Lung (tissue), 12 donors: ENCODE data around the gene TF. TPM values are rescaled to one million over a fixed set of nuclear protein-coding genes. Genes with fewer than 3 reads are reported as not detected.

Experiments used
- ATAC-seq: fragments of 200-7000 bp; cut with Tn5 transposase; one replicate; pipeline ENCODE4 v1.9.1; 2020; ENCODE audit warnings: moderate number of reproducible peaks; ENCODE audit not compliant: insufficient read depth, low FRiP score
- DNase-seq, 3 donors: peaks; one replicate each; pipeline ENCODE4 v3.0.0-alpha.2; 2013 to 2017
- H3K27ac ChIP-seq, 2 donors: one replicate each; pipeline ENCODE4 v1.5.1; 2013; ENCODE audit warnings: mild to moderate bottlenecking in 2 of 2, moderate library complexity in 2 of 2, control low read depth in 1 of 2, inconsistent platforms in 1 of 2, low read depth in 1 of 2, low read length in 1 of 2
- H3K27me3 ChIP-seq, 3 donors: one replicate each; pipeline ENCODE4 v1.5.1; 2013; ENCODE audit warnings: low read length in 2 of 3; ENCODE audit not compliant: control insufficient read depth in 3 of 3, insufficient read depth in 3 of 3
- H3K36me3 ChIP-seq, 4 donors: one replicate each; pipeline ENCODE4 v1.5.1; 2013; ENCODE audit warnings: low read length in 4 of 4, mild to moderate bottlenecking in 1 of 4, moderate library complexity in 1 of 4; ENCODE audit not compliant: control insufficient read depth in 4 of 4, insufficient read depth in 4 of 4
- H3K4me1 ChIP-seq, 5 donors: one replicate each; pipeline ENCODE4 v1.5.1; 2013; ENCODE audit warnings: low read length in 5 of 5, mild to moderate bottlenecking in 2 of 5, moderate library complexity in 1 of 5; ENCODE audit not compliant: control insufficient read depth in 5 of 5, insufficient read depth in 5 of 5
- H3K4me3 ChIP-seq: one replicate; pipeline ENCODE4 v1.5.1; 2013; ENCODE audit warnings: mild to moderate bottlenecking, control low read depth, moderate library complexity
- H3K9ac ChIP-seq, 2 donors: one replicate each; pipeline ENCODE4 v1.5.1; 2013; ENCODE audit warnings: low read length in 2 of 2, control low read depth in 1 of 2; ENCODE audit not compliant: insufficient read depth in 1 of 2
- H3K9me3 ChIP-seq, 4 donors: one replicate each; pipeline ENCODE4 v1.5.1; 2013; ENCODE audit warnings: low read length in 3 of 4, mild to moderate bottlenecking in 1 of 4, moderate library complexity in 1 of 4; ENCODE audit not compliant: control insufficient read depth in 4 of 4, insufficient read depth in 3 of 4
- WGBS, 2 donors: extraction: QIAGEN DNeasy Blood & Tissue Kit; methylation state at CpG; one replicate each; pipeline ENCODE4 v1.1.7; 2013; 5-methylcytosine and 5-hydroxymethylcytosine counted together
- polyA plus RNA-seq, 2 donors: library from polyadenylated mRNA; stranded (reverse); fragments of 200-250 nt; gene quantifications; one replicate each; pipeline ENCODE4 v1.2.1, GENCODE V29; 2013
- total RNA-seq, 2 donors: library from RNA; depleted of rRNA in 1 of 2; stranded (reverse); fragments of >200 nt in 1 of 2; gene quantifications; one replicate each; pipeline ENCODE4 v1.2.1, GENCODE V29; 2014 to 2021
- TF ChIP-seq, protein P1 (sequence below): IDR thresholded peaks from 2 replicates; pipeline ENCODE4 v1.5.1; 2012; ENCODE audit warnings: mild to moderate bottlenecking; ENCODE audit errors: control extremely low read depth, extremely low read depth
- donor health status: control.
- donor health status: control.
- donor health status: Bipolar disorder and iron deficiency.
- donor health status: healthy.
- donor health status: DM: yes; HTN: yes; CAD: no.

Gene TF
- total and polyA plus RNA-seq, 4 donors, result 0.59 to 36.1 (median 15.7) TPM

GRCh38 chr3:133699903-133700302 is 46.3 kb upstream of the TF start:
- no peaks in the 10 kb centered on the region for H3K36me3 ChIP-seq
- H3K27ac ChIP-seq, result no peak overlapping the region
- TF ChIP-seq, protein P1, sequence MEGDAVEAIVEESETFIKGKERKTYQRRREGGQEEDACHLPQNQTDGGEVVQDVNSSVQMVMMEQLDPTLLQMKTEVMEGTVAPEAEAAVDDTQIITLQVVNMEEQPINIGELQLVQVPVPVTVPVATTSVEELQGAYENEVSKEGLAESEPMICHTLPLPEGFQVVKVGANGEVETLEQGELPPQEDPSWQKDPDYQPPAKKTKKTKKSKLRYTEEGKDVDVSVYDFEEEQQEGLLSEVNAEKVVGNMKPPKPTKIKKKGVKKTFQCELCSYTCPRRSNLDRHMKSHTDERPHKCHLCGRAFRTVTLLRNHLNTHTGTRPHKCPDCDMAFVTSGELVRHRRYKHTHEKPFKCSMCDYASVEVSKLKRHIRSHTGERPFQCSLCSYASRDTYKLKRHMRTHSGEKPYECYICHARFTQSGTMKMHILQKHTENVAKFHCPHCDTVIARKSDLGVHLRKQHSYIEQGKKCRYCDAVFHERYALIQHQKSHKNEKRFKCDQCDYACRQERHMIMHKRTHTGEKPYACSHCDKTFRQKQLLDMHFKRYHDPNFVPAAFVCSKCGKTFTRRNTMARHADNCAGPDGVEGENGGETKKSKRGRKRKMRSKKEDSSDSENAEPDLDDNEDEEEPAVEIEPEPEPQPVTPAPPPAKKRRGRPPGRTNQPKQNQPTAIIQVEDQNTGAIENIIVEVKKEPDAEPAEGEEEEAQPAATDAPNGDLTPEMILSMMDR, result no peak
- H3K9ac ChIP-seq, result no peak overlapping the region
- no peaks in the 10 kb centered on the region for H3K27me3 ChIP-seq
- 83 to 89% methylated on average over 3 of the region's 3 CpGs for WGBS, 2 donors
- H3K4me3 ChIP-seq, result no peak overlapping the region
- DNase-seq (no peak), ATAC-seq (no peak)
- H3K9me3 ChIP-seq, result peaks cover 0 to 2% (median 0%) of the 10 kb centered on the region in 4 donors
- peaks cover 0 to 3% (median 0%) of the 10 kb centered on the region in 5 donors for H3K4me1 ChIP-seq

- H3K9me3 ChIP-seq, result peaks cover 0 to 2% (median 0%) of the 10 kb centered on the region in 4 donors
- TF ChIP-seq, protein P1, result no peak
- H3K36me3 ChIP-seq, result no peaks in the 10 kb centered on the region
- no peak overlapping the region for H3K9ac ChIP-seq
- WGBS, 2 donors, result 81 to 84% methylated on average over 6 of the region's 6 CpGs
- H3K27ac ChIP-seq, result no peak overlapping the region
- H3K27me3 ChIP-seq, result no peaks in the 10 kb centered on the region
- DNase-seq (no peak), ATAC-seq (no peak)
- H3K4me3 ChIP-seq, result no peak overlapping the region
- H3K4me1 ChIP-seq, result peaks cover 0 to 3% (median 0%) of the 10 kb centered on the region in 5 donors
These were observed 45.8 kb upstream of the TF start for GRCh38 chr3:133700351-133700750.

DNA sequence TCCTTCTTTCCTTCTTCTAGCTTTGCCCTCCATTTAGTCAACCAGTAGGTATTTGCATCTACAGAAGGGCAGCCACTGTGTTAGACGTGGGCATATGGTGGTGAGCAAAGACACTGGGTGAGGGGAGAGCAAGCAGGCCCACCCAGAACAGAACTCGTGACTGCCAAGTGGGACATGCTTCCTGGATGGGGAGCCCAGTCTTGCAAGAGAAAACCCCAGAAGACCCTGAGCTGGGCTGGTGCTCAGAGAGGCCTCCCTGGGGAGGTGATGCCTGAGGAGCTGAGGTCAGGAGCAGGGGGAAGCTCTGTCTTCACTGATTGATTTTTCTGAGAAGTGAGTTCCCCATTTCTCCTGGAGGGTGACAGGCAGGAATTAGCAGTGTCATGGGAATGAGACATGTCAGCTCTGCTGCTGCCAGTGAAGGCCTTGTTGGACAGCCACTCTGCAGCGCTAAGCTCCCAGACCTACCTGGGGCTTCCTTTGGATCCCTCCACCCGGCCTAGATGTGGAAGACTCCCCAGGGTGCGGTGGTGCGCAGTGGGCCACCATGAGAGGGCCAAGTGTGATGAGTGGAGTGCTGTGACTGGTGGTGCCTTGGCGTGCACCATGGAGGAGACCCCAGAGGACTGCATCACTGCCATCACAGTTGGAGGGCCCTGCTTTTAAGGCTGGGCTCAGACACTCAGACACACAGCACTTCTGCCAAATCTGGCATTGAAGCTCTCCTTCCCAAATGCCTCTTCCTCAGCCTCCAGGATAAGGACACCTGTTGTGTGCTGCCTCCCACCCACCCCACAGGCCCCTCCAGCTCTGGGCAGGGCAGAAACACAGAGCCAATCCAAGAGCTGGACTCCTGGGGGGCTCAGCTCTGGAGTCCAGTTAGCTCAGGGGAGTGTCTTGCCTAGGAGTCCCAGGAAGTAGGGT is 44.5 kb upstream of the TF start:
- Histone ChIP-seq H3K4me1 (peaks cover 0 to 3% (median 0%) of the 10 kb centered on the region in 5 donors), H3K9me3 (peaks cover 0 to 2% (median 0%) of the 10 kb centered on the region in 4 donors), H3K9ac (no peak overlapping the region), H3K27ac (no peak overlapping the region), H3K27me3 (no peaks in the 10 kb centered on the region), H3K4me3 (no peak overlapping the region), H3K36me3 (no peaks in the 10 kb centered on the region)
- ATAC-seq, result no peak
- DNase-seq, result no peak
- TF ChIP-seq, protein P1, result no peak
- 91 to 96% methylated on average over 7 of the region's 7 CpGs for WGBS, 2 donors
